HepG2 (cell line): ENCODE measurements around the gene AKR1C4. TPM values are rescaled to one million over a fixed set of nuclear protein-coding genes. Genes with fewer than 3 reads are reported as not detected.

ENCODE experiments used
- HMG20A ChIP-seq: IDR thresholded peaks from 2 replicates; pipeline ENCODE4 v1.6.1; 2016; ENCODE audit warnings: borderline replicate concordance
- KAT7 ChIP-seq: IDR thresholded peaks from 2 replicates; pipeline ENCODE4 v1.6.1; 2018; ENCODE audit warnings: borderline replicate concordance, missing compliant biosample characterization
- KLF16 ChIP-seq, 2 experiments: sonication (generic) in 1 of 2; formaldehyde crosslinking in 1 of 2; IDR thresholded peaks; 2 replicates each; pipeline versions ENCODE4 v1.6.1 to v1.8.0; 2016 to 2023; ENCODE audit warnings: missing genetic modification reagents in 2 of 2, missing compliant biosample characterization in 1 of 2
- RBM22 ChIP-seq: fragments of 200-400 bp; formaldehyde crosslinking; optimal IDR thresholded peaks from 2 replicates; pipeline ENCODE3; 2017; ENCODE audit warnings: mild to moderate bottlenecking, low read length, moderate library complexity
- TARDBP ChIP-seq: sonication (generic); formaldehyde crosslinking; IDR thresholded peaks from 2 replicates; pipeline ENCODE4 v1.8.0; 2022; ENCODE audit warnings: mild to moderate bottlenecking, missing genetic modification reagents
- ZFP90 ChIP-seq: sonication (generic); formaldehyde crosslinking; IDR thresholded peaks from 2 replicates; pipeline ENCODE4 v1.8.0; 2022; ENCODE audit warnings: missing genetic modification reagents, mild to moderate bottlenecking, inconsistent platforms, borderline replicate concordance
- ZNF136 ChIP-seq: sonication (generic); formaldehyde crosslinking; IDR thresholded peaks from 2 replicates; pipeline ENCODE4 v1.8.1; 2022; ENCODE audit warnings: low read depth, mild to moderate bottlenecking, moderate library complexity, missing genetic modification reagents
- ZNF30 ChIP-seq: sonication (generic); formaldehyde crosslinking; IDR thresholded peaks from 2 replicates; pipeline ENCODE4 v1.5.0; 2020; ENCODE audit warnings: mild to moderate bottlenecking, missing genetic modification reagents
- ZNF335 ChIP-seq: sonication (generic); formaldehyde crosslinking; IDR thresholded peaks from 2 replicates; pipeline ENCODE4 v1.4.0; 2020; ENCODE audit warnings: missing genetic modification reagents
- ZNF382 ChIP-seq: sonication (generic); formaldehyde crosslinking; IDR thresholded peaks from 2 replicates; pipeline ENCODE4 v1.5.0; 2020; ENCODE audit warnings: missing genetic modification reagents, mild to moderate bottlenecking, borderline replicate concordance
- ZNF414 ChIP-seq: sonication (generic); formaldehyde crosslinking; IDR thresholded peaks from 2 replicates; pipeline ENCODE4 v1.5.0; 2020; ENCODE audit warnings: missing genetic modification reagents
- polyA plus RNA-seq, 8 experiments: library from polyadenylated mRNA; depleted of rRNA in 3 of 8; stranded (reverse) in 7 of 8; unstranded in 1 of 8; fragments of >200 nt; fragmentation: Illumina TruSeq in 4 of 8; extraction: Trizol in 4 of 8; gene quantifications; 2 replicates each; pipeline versions ENCODE4 v1.2.1 to v1.2.3, GENCODE V29; 2011 to 2016; ENCODE audit warnings: low read depth in 4 of 8, missing spikeins in 1 of 8, mixed read lengths in 1 of 8; ENCODE audit not compliant: insufficient read depth in 1 of 8
- total RNA-seq, 5 experiments: library from RNA; depleted of rRNA; stranded (reverse); fragments of >200 nt; fragmentation: Illumina TruSeq; extraction: Trizol; gene quantifications; 2 replicates each; pipeline ENCODE4 v1.2.3, GENCODE V29; 2016; ENCODE audit warnings: low read depth in 1 of 5
- TF ChIP-seq, protein P1 (sequence below): sonication (generic); formaldehyde crosslinking; IDR thresholded peaks from 2 replicates; pipeline ENCODE4 v1.4.0; 2020; ENCODE audit warnings: missing genetic modification reagents
- TF ChIP-seq, protein P2 (sequence below): sonication (generic); formaldehyde crosslinking; IDR thresholded peaks from 2 replicates; pipeline ENCODE4 v1.8.0; 2022; ENCODE audit warnings: mild to moderate bottlenecking, missing genetic modification reagents, moderate library complexity
- TF ChIP-seq, protein P3 (sequence below): sonication (generic); formaldehyde crosslinking; IDR thresholded peaks from 2 replicates; pipeline ENCODE4 v1.5.1; 2020; ENCODE audit warnings: mild to moderate bottlenecking, missing genetic modification reagents, borderline replicate concordance
- TF ChIP-seq, protein P4 (sequence below): sonication (generic); formaldehyde crosslinking; IDR thresholded peaks from 2 replicates; pipeline ENCODE4 v1.4.0; 2020; ENCODE audit warnings: mild to moderate bottlenecking, missing genetic modification reagents
- TF ChIP-seq, protein P5 (sequence below): sonication (generic); formaldehyde crosslinking; IDR thresholded peaks from 2 replicates; pipeline ENCODE4 v1.8.1; 2023; ENCODE audit warnings: missing genetic modification reagents, mild to moderate bottlenecking, borderline replicate concordance

Gene AKR1C4
- total and polyA plus RNA-seq, 2 of the 13 experiments (the other 11 are each of a cell fraction or from before 2014, with no cell fraction given): 0.18 to 1.3 TPM

DNA sequence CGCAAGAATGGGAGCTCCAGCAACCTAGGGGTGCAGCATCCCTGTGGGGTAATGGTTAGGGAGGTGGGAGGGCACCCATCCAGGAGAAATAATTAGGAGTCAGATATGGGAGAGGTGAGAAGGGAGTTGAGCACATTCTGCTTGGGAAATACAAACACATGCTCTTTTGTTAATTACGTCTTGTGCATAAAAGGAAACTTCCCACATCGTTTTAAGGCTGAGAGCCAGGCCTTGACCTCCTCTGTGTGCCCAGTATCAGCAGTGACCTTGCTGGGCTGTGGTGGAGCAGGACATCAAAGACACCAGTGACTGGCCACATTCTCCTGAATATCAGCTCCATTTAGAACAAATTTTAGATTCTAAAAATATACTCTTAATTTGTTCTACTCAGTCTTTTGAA is 22.6 kb downstream of the AKR1C4 start (continued):
- TF ChIP-seq, protein P1, sequence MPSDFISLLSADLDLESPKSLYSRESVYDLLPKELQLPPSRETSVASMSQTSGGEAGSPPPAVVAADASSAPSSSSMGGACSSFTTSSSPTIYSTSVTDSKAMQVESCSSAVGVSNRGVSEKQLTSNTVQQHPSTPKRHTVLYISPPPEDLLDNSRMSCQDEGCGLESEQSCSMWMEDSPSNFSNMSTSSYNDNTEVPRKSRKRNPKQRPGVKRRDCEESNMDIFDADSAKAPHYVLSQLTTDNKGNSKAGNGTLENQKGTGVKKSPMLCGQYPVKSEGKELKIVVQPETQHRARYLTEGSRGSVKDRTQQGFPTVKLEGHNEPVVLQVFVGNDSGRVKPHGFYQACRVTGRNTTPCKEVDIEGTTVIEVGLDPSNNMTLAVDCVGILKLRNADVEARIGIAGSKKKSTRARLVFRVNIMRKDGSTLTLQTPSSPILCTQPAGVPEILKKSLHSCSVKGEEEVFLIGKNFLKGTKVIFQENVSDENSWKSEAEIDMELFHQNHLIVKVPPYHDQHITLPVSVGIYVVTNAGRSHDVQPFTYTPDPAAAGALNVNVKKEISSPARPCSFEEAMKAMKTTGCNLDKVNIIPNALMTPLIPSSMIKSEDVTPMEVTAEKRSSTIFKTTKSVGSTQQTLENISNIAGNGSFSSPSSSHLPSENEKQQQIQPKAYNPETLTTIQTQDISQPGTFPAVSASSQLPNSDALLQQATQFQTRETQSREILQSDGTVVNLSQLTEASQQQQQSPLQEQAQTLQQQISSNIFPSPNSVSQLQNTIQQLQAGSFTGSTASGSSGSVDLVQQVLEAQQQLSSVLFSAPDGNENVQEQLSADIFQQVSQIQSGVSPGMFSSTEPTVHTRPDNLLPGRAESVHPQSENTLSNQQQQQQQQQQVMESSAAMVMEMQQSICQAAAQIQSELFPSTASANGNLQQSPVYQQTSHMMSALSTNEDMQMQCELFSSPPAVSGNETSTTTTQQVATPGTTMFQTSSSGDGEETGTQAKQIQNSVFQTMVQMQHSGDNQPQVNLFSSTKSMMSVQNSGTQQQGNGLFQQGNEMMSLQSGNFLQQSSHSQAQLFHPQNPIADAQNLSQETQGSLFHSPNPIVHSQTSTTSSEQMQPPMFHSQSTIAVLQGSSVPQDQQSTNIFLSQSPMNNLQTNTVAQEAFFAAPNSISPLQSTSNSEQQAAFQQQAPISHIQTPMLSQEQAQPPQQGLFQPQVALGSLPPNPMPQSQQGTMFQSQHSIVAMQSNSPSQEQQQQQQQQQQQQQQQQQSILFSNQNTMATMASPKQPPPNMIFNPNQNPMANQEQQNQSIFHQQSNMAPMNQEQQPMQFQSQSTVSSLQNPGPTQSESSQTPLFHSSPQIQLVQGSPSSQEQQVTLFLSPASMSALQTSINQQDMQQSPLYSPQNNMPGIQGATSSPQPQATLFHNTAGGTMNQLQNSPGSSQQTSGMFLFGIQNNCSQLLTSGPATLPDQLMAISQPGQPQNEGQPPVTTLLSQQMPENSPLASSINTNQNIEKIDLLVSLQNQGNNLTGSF (CRISPR knock-in tag): no peak
- no peak for TF ChIP-seq TARDBP (CRISPR knock-in tag)
- TF ChIP-seq, protein P2, sequence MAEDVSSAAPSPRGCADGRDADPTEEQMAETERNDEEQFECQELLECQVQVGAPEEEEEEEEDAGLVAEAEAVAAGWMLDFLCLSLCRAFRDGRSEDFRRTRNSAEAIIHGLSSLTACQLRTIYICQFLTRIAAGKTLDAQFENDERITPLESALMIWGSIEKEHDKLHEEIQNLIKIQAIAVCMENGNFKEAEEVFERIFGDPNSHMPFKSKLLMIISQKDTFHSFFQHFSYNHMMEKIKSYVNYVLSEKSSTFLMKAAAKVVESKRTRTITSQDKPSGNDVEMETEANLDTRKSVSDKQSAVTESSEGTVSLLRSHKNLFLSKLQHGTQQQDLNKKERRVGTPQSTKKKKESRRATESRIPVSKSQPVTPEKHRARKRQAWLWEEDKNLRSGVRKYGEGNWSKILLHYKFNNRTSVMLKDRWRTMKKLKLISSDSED (CRISPR knock-in tag): no peak
- TF ChIP-seq, protein P3, sequence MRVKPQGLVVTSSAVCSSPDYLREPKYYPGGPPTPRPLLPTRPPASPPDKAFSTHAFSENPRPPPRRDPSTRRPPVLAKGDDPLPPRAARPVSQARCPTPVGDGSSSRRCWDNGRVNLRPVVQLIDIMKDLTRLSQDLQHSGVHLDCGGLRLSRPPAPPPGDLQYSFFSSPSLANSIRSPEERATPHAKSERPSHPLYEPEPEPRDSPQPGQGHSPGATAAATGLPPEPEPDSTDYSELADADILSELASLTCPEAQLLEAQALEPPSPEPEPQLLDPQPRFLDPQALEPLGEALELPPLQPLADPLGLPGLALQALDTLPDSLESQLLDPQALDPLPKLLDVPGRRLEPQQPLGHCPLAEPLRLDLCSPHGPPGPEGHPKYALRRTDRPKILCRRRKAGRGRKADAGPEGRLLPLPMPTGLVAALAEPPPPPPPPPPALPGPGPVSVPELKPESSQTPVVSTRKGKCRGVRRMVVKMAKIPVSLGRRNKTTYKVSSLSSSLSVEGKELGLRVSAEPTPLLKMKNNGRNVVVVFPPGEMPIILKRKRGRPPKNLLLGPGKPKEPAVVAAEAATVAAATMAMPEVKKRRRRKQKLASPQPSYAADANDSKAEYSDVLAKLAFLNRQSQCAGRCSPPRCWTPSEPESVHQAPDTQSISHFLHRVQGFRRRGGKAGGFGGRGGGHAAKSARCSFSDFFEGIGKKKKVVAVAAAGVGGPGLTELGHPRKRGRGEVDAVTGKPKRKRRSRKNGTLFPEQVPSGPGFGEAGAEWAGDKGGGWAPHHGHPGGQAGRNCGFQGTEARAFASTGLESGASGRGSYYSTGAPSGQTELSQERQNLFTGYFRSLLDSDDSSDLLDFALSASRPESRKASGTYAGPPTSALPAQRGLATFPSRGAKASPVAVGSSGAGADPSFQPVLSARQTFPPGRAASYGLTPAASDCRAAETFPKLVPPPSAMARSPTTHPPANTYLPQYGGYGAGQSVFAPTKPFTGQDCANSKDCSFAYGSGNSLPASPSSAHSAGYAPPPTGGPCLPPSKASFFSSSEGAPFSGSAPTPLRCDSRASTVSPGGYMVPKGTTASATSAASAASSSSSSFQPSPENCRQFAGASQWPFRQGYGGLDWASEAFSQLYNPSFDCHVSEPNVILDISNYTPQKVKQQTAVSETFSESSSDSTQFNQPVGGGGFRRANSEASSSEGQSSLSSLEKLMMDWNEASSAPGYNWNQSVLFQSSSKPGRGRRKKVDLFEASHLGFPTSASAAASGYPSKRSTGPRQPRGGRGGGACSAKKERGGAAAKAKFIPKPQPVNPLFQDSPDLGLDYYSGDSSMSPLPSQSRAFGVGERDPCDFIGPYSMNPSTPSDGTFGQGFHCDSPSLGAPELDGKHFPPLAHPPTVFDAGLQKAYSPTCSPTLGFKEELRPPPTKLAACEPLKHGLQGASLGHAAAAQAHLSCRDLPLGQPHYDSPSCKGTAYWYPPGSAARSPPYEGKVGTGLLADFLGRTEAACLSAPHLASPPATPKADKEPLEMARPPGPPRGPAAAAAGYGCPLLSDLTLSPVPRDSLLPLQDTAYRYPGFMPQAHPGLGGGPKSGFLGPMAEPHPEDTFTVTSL: peak; percentile 51; the same call in 1 of the 2 replicates
- TF ChIP-seq ZFP90 (CRISPR knock-in tag): no peak
- TF ChIP-seq RBM22: no peak
- no peak for TF ChIP-seq ZNF414 (CRISPR knock-in tag)
- no peak for TF ChIP-seq KLF16 (CRISPR knock-in tag; IDR thresholded peaks at IDR 0.05)
- TF ChIP-seq ZNF30 (CRISPR knock-in tag): no peak
- TF ChIP-seq, protein P4, sequence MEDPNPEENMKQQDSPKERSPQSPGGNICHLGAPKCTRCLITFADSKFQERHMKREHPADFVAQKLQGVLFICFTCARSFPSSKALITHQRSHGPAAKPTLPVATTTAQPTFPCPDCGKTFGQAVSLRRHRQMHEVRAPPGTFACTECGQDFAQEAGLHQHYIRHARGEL: no peak
- no peak for TF ChIP-seq ZNF382 (CRISPR knock-in tag)
- peak; percentile 65; the same call in 1 of the 2 replicates for TF ChIP-seq HMG20A (CRISPR knock-in tag)
- TF ChIP-seq ZNF335 (CRISPR knock-in tag): no peak
- no peak for TF ChIP-seq KAT7 (CRISPR knock-in tag)
- TF ChIP-seq, protein P5, sequence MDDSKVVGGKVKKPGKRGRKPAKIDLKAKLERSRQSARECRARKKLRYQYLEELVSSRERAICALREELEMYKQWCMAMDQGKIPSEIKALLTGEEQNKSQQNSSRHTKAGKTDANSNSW: no peak
- TF ChIP-seq ZNF136 (CRISPR knock-in tag): no peak
